Astrocyte (in vitro differentiated cells and primary cell): Measurements from ENCODE around the gene KCNJ5.

Experiments
- CTCF ChIP-seq: IDR thresholded peaks from 2 replicates; pipeline ENCODE4 v1.5.1; 2011; ENCODE audit warnings: low read depth, mild to moderate bottlenecking, inconsistent platforms, low read length, moderate library complexity; ENCODE audit not compliant: insufficient read depth
- EZH2 ChIP-seq: IDR thresholded peaks from 2 replicates; pipeline ENCODE4 v1.6.1; 2012; ENCODE audit warnings: mild to moderate bottlenecking, low read length, inconsistent platforms; ENCODE audit not compliant: insufficient read depth

GRCh38 chr11:128941573-128942271 is 50.6 kb downstream of the KCNJ5 start:
- TF ChIP-seq CTCF (no peak), EZH2 (no peak)
